Adrenal gland (tissue), 12 donors: Measurements from ENCODE around the gene DIPK1C. TPM values are rescaled to one million over a fixed set of nuclear protein-coding genes. Genes with fewer than 3 reads are reported as not detected.

Experiments
- DNase-seq, 7 donors: peaks; one replicate each; pipeline ENCODE4 v3.0.0-alpha.2; 2019 to 2020
- H3K27ac ChIP-seq, 5 donors: fragments of 200-600 bp; sonication (generic) in 4 of 5; 1 replicate in 3 of 5; 2 replicates in 2 of 5; pipeline versions ENCODE4 v1.5.1 to v1.8.0; 2016 to 2020; ENCODE audit warnings: mild to moderate bottlenecking in 1 of 5
- H3K27me3 ChIP-seq: fragments of 200-600 bp; 2 replicates; pipeline ENCODE4 v1.8.0; 2021
- H3K36me3 ChIP-seq, 2 donors: fragments of 200-600 bp; replicated peaks in 1 of 2; 1 replicate in 1 of 2; 2 replicates in 1 of 2; pipeline versions ENCODE4 v1.5.1 to v1.8.0; 2018 to 2022
- H3K4me1 ChIP-seq, 2 donors: fragments of 200-600 bp; replicated peaks in 1 of 2; 1 replicate in 1 of 2; 2 replicates in 1 of 2; pipeline versions ENCODE4 v1.5.1 to v1.8.0; 2018 to 2021
- H3K4me3 ChIP-seq, 4 donors: fragments of 200-600 bp; sonication (generic) in 3 of 4; one replicate each; pipeline ENCODE4 v1.5.1; 2016 to 2018
- H3K9me3 ChIP-seq, 3 donors: fragments of 200-600 bp; sonication (generic) in 1 of 3; replicated peaks in 1 of 3; 1 replicate in 2 of 3; 2 replicates in 1 of 3; pipeline versions ENCODE4 v1.5.1 to v1.8.0; 2016 to 2021
- POLR2A ChIP-seq, 2 donors: fragments of 450-650 bp; IDR thresholded peaks; one replicate each; pipeline ENCODE4 v1.6.1; 2017; ENCODE audit warnings: antibody characterized with exemption in 2 of 2, mild to moderate bottlenecking in 2 of 2, moderate library complexity in 1 of 2
- WGBS, 4 donors: extraction: QIAGEN DNeasy Blood & Tissue Kit in 2 of 4; methylation state at CpG; one replicate each; pipeline versions ENCODE4 v1.1.5 to v1.1.7; 2013 to 2017; 5-methylcytosine and 5-hydroxymethylcytosine counted together
- intact Hi-C, 2 donors: fragments of 100-400 bp; cut with DNase I; formaldehyde crosslinking; loops; one replicate each; pipeline versions ENCODE4 v1.14.1 to v1.15.0; 2022 to 2023
- polyA plus RNA-seq, 3 donors: library from polyadenylated mRNA; stranded (reverse); fragments of 200-250 nt in 2 of 3; fragments of 350-450 nt in 1 of 3; fragmentation: Illumina TruSeq in 1 of 3; extraction: RNeasy Lipid Tissue Mini Kit (QIAGEN cat#74804) in 1 of 3; gene quantifications; one replicate each; pipeline ENCODE4 v1.2.3, GENCODE V29; 2013 to 2014
- total RNA-seq, 9 donors: library from RNA; depleted of rRNA in 4 of 9; stranded (reverse); fragments of >200 nt in 4 of 9; fragments of 120-200 nt in 1 of 9; fragmentation: NEBNext Ultra II Directional in 1 of 9; extraction: Animal tissue kit (Norgen Biotek cat#: 25700) in 1 of 9; gene quantifications; one replicate each; pipeline versions ENCODE4 v1.1.0 to v1.2.4, GENCODE V29; 2013 to 2023
- TF ChIP-seq, protein P1 (sequence below), 6 experiments: fragments of 450-650 bp in 4 of 6; fragments of 200-600 bp in 2 of 6; sonication (generic) in 1 of 6; IDR thresholded peaks; 1 replicate in 5 of 6; 2 replicates in 1 of 6; pipeline versions ENCODE4 v1.5.1 to v1.8.0; 2016 to 2021; ENCODE audit warnings: antibody characterized with exemption in 6 of 6, mild to moderate bottlenecking in 2 of 6, moderate library complexity in 1 of 6
- donor health status: healthy with polysubstance abuse.
- donor health status: Bipolar disorder and iron deficiency.
- donor health status: DM: yes; HTN: yes; CAD: no.
- donor health status: DM: no; HTN: no; CAD: no.
- donor health status: DM: no; HTN: no; CAD: no.
- donor health status: DM: yes; HTN: yes; CAD: no.

DIPK1C gene
- total and polyA plus RNA-seq, 12 donors = 0.17 to 0.37 (median 0.22) TPM; not detected in 9

DNA sequence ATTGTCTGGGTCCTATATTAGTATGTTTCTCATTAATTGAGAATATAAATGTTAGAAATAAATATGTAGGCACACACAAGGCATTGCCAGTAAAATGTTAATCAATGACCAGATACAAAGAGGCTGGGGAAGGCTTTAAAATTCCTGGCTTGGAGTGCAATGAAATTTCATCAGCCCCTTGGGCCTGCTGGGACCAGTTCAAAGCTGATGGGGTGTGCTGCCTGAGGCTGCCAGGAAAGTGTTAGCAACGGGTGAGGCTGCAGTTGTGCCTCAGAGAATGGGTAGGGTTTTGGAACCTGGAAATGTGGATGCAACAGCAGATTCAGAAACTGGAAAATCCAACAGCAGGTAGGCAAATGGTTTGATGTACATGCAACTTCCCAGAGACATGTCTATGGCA lies 68.9 kb downstream of the DIPK1C start:
- 78 to 89% (median 79%) methylated on average over 1 of the region's 1 CpG for WGBS, 4 donors
- Histone ChIP-seq H3K27ac (no peak overlapping the region), H3K36me3 (no peaks in the 10 kb centered on the region), H3K9me3 (no peaks in the 10 kb centered on the region), H3K27me3 (no peaks in the 10 kb centered on the region), H3K4me1 (no peaks in the 10 kb centered on the region), H3K4me3 (no peak overlapping the region)
- no peak for TF ChIP-seq POLR2A (IDR thresholded peaks at IDR 0.05)
- TF ChIP-seq, protein P1, sequence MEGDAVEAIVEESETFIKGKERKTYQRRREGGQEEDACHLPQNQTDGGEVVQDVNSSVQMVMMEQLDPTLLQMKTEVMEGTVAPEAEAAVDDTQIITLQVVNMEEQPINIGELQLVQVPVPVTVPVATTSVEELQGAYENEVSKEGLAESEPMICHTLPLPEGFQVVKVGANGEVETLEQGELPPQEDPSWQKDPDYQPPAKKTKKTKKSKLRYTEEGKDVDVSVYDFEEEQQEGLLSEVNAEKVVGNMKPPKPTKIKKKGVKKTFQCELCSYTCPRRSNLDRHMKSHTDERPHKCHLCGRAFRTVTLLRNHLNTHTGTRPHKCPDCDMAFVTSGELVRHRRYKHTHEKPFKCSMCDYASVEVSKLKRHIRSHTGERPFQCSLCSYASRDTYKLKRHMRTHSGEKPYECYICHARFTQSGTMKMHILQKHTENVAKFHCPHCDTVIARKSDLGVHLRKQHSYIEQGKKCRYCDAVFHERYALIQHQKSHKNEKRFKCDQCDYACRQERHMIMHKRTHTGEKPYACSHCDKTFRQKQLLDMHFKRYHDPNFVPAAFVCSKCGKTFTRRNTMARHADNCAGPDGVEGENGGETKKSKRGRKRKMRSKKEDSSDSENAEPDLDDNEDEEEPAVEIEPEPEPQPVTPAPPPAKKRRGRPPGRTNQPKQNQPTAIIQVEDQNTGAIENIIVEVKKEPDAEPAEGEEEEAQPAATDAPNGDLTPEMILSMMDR (IDR thresholded peaks at IDR 0.05) = no peak
- intact Hi-C loops = no loop called here
- DNase-seq = no peak

DNA sequence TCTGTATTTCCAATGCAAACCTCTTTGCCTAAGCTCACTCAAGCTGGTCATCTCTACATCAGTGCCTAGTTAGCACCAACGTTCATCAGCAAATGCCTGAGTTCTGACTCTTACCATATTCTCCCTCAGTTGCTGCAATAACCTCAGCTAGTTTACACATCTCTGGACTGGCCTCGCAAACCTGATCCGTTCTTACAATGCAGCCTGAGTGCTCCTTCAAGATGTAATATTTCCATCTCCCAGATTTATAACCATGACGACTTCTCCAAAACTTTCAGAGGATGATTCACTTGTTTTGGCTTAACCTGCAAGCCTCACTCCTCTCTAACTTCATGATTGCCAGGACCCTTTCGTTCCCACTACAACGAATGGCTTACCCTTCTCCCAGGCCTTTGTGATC lies 69.7 kb downstream of the DIPK1C start:
- 73 to 77% (median 75%) methylated on average over 6 of the region's 6 CpGs for WGBS, 4 donors
- DNase-seq = no peak

More for the DNA sequence above, 69.7 kb downstream of the DIPK1C start:
- Histone ChIP-seq H3K27ac (no peak overlapping the region), H3K4me3 (no peak overlapping the region), H3K36me3 (no peaks in the 10 kb centered on the region), H3K4me1 (no peaks in the 10 kb centered on the region), H3K27me3 (no peaks in the 10 kb centered on the region), H3K9me3 (no peaks in the 10 kb centered on the region)
- no peak for TF ChIP-seq POLR2A (IDR thresholded peaks at IDR 0.05)
- TF ChIP-seq, protein P1 (IDR thresholded peaks at IDR 0.05) = no peak
- intact Hi-C loops = no loop called here

Other genes starting within 250 kb of the DIPK1C start
- gene CYB5A, start 165.3 kb downstream of the DIPK1C start, total RNA-seq = 100 to 1,000 TPM in 6 of 9 donors, 10 to 100 TPM in 3; 70.8 to 286 (median 138) TPM
- gene CYB5A, start 165.3 kb downstream of the DIPK1C start, polyA plus RNA-seq = 100 to 1,000 TPM in 1 of 3 donors, 10 to 100 TPM in 2; 62.0 to 207 (median 84.4) TPM
- under 1 TPM in 1 of 9 donors, not detected in 8; under 0.01 TPM for gene C18orf63, start 141.5 kb downstream of the DIPK1C start, total RNA-seq
- not detected for gene C18orf63, start 141.5 kb downstream of the DIPK1C start, polyA plus RNA-seq
- 100 to 1,000 TPM in 5 of 9 donors, 10 to 100 TPM in 4; 64.8 to 159 (median 104) TPM for gene CNDP2, start 39.1 kb upstream of the DIPK1C start, total RNA-seq
- gene CNDP2, start 39.1 kb upstream of the DIPK1C start, polyA plus RNA-seq = 100 to 1,000 TPM in 1 of 3 donors, 10 to 100 TPM in 2; 49.7 to 105 (median 52.4) TPM
- not detected for gene CNDP1, start 77.2 kb upstream of the DIPK1C start, total RNA-seq
- gene CNDP1, start 77.2 kb upstream of the DIPK1C start, polyA plus RNA-seq = under 1 TPM in 2 of 3 donors, not detected in 1; 0.16 to 0.27 TPM
- 10 to 100 TPM in 5 of 9 donors, 1 to 10 TPM in 4; 6.9 to 20.2 (median 10.3) TPM for gene ZNF407, start 140.6 kb upstream of the DIPK1C start, total RNA-seq
- 1 to 10 TPM; 2.5 to 4.4 (median 4.2) TPM for gene ZNF407, start 140.6 kb upstream of the DIPK1C start, polyA plus RNA-seq